Measurements from ENCODE around the gene LRRC8A. TPM values are rescaled to one million over a fixed set of nuclear protein-coding genes. Genes with fewer than 3 reads are reported as not detected.

Gene LRRC8A
- total and polyA plus RNA-seq, 2 experiments from 2014 or later, result 37.3 to 80.5 TPM

DNA sequence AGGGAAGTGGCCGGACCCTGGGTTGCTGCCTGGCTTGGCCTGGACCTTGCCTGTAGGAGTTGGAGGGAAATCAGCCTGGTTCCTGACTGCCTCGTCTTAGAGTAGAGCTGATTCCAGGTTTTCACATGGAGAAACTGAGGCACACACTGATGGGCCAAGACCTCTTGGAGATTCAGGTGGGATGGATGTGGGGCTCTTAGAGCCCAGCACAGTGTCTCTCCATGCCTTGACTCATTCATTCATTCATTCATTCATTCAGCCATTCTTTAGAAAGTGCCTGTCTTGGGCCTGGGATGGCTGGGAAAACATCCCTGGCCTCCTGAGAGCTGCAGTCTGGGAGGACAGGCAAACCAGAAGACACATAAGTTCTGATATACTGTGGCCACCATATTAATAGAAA, 2.2 kb downstream of the LRRC8A start:
- Histone ChIP-seq H3K27me3 (ENCODE audit: insufficient read depth) (no peaks in the 10 kb centered on the region), H4K20me1 (replicated peaks; ENCODE audit: insufficient read depth) (peaks cover 12% of the 10 kb centered on the region), H3K79me2 (replicated peaks; ENCODE audit: insufficient read depth) (peaks cover 91% of the 10 kb centered on the region), H3K4me2 (peak overlapping the region; percentile 100; the same call in 1 of the 2 replicates), H3K9me2 (ENCODE audit: insufficient read depth) (no peaks in the 10 kb centered on the region), H3F3A (replicated peaks; ENCODE audit: low read depth) (peaks cover 45% of the 10 kb centered on the region), H2AFZ (no peak overlapping the region), H3K4me3 (no peak overlapping the region), H3K36me3 (ENCODE audit: insufficient read depth) (no peaks in the 10 kb centered on the region; the same call in 1 of the 2 replicates), H3K4me1 (ENCODE audit: insufficient read depth) (peaks cover 23% of the 10 kb centered on the region), H3K27ac (ENCODE audit: low read depth) (no peak overlapping the region; the same call in 1 of the 2 replicates)
- Mint-ChIP-seq H3K27me3 (ENCODE audit: insufficient read depth, low read depth, poor library complexity) (peaks cover 30% of the 10 kb centered on the region), H3K4me3 (peak overlapping the region; percentile 98), H3K4me1 (peaks cover 66% of the 10 kb centered on the region), H3K36me3 (ENCODE audit: low read depth) (peaks cover 55% of the 10 kb centered on the region), H3K27ac (no peak overlapping the region), H3K9me3 (no peaks in the 10 kb centered on the region)
- ATAC-seq (no peak), DNase-seq (ENCODE audit: low spot score) (no peak)
- TF ChIP-seq ZNF114 (CRISPR knock-in tag; IDR thresholded peaks at IDR 0.05), result no peak
- no peak for TF ChIP-seq EZH2 (IDR thresholded peaks at IDR 0.05; ENCODE audit: low read depth, unreplicated experiment)
- no peak for TF ChIP-seq EZH2phosphoT487 (IDR thresholded peaks at IDR 0.05; ENCODE audit: unreplicated experiment)
- TF ChIP-seq, protein P1, sequence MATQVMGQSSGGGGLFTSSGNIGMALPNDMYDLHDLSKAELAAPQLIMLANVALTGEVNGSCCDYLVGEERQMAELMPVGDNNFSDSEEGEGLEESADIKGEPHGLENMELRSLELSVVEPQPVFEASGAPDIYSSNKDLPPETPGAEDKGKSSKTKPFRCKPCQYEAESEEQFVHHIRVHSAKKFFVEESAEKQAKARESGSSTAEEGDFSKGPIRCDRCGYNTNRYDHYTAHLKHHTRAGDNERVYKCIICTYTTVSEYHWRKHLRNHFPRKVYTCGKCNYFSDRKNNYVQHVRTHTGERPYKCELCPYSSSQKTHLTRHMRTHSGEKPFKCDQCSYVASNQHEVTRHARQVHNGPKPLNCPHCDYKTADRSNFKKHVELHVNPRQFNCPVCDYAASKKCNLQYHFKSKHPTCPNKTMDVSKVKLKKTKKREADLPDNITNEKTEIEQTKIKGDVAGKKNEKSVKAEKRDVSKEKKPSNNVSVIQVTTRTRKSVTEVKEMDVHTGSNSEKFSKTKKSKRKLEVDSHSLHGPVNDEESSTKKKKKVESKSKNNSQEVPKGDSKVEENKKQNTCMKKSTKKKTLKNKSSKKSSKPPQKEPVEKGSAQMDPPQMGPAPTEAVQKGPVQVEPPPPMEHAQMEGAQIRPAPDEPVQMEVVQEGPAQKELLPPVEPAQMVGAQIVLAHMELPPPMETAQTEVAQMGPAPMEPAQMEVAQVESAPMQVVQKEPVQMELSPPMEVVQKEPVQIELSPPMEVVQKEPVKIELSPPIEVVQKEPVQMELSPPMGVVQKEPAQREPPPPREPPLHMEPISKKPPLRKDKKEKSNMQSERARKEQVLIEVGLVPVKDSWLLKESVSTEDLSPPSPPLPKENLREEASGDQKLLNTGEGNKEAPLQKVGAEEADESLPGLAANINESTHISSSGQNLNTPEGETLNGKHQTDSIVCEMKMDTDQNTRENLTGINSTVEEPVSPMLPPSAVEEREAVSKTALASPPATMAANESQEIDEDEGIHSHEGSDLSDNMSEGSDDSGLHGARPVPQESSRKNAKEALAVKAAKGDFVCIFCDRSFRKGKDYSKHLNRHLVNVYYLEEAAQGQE (IDR thresholded peaks at IDR 0.05; ENCODE audit: unreplicated experiment), result no peak
- no peak for TF ChIP-seq NANOG (IDR thresholded peaks at IDR 0.05; ENCODE audit: borderline replicate concordance)
- TF ChIP-seq, protein P2, sequence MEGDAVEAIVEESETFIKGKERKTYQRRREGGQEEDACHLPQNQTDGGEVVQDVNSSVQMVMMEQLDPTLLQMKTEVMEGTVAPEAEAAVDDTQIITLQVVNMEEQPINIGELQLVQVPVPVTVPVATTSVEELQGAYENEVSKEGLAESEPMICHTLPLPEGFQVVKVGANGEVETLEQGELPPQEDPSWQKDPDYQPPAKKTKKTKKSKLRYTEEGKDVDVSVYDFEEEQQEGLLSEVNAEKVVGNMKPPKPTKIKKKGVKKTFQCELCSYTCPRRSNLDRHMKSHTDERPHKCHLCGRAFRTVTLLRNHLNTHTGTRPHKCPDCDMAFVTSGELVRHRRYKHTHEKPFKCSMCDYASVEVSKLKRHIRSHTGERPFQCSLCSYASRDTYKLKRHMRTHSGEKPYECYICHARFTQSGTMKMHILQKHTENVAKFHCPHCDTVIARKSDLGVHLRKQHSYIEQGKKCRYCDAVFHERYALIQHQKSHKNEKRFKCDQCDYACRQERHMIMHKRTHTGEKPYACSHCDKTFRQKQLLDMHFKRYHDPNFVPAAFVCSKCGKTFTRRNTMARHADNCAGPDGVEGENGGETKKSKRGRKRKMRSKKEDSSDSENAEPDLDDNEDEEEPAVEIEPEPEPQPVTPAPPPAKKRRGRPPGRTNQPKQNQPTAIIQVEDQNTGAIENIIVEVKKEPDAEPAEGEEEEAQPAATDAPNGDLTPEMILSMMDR (conservative IDR thresholded peaks at IDR 0.05; ENCODE audit: low read depth in 2 of 2), result no peak
- no peak for TF ChIP-seq STAT1 (IDR thresholded peaks at IDR 0.05; ENCODE audit: unreplicated experiment)
- TF ChIP-seq ZNF331 (CRISPR knock-in tag; IDR thresholded peaks at IDR 0.05; ENCODE audit: low read depth), result no peak
- no peak for TF ChIP-seq CREB1 (CRISPR knock-in tag; IDR thresholded peaks at IDR 0.05; ENCODE audit: low read depth)
- no peak for TF ChIP-seq POLR2AphosphoS5 (IDR thresholded peaks at IDR 0.05; ENCODE audit: low read depth)

DNA sequence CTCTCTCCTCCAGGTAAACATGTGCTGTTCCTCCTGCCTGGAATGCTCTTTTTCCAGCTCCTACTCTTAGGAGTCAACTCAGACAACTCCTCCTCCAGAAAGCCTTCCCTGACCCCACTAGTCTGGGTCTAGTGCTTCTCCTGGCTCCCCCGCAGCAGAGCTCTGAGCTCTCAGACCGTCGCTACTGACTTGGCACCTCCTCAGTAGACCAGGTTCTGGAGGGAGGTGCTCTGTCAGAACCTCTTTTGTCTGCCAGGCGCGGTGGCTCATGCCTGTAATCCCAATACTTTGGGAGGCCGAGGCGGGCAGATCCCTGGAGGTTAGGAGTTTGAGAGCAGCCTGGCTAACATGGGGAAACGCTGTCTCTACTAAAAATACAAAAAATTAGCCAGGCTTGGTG, 3.4 kb downstream of the LRRC8A start:
- peaks cover 12% of the 10 kb centered on the region for H4K20me1 ChIP-seq (replicated peaks; ENCODE audit: insufficient read depth)
- H3F3A ChIP-seq (replicated peaks; ENCODE audit: low read depth), result peaks cover 36% of the 10 kb centered on the region
- H3K4me1 ChIP-seq (ENCODE audit: insufficient read depth), result peaks cover 23% of the 10 kb centered on the region
- peaks cover 64% of the 10 kb centered on the region for H3K4me1 Mint-ChIP-seq
- no peak for ATAC-seq
- H3K4me3 Mint-ChIP-seq, result peak overlapping the region; percentile 37; the same call in 1 of the 3 replicates
- H3K27me3 ChIP-seq (ENCODE audit: insufficient read depth), result no peaks in the 10 kb centered on the region
- peak overlapping the region; percentile 63; the same call in 1 of the 2 replicates for H3K27ac ChIP-seq (ENCODE audit: low read depth)
- H3K4me2 ChIP-seq, result no peak overlapping the region
- H2AFZ ChIP-seq, result no peak overlapping the region
- peaks cover 30% of the 10 kb centered on the region for H3K27me3 Mint-ChIP-seq (ENCODE audit: insufficient read depth, low read depth, poor library complexity)
- no peaks in the 10 kb centered on the region; the same call in 1 of the 2 replicates for H3K36me3 ChIP-seq (ENCODE audit: insufficient read depth)
- no peaks in the 10 kb centered on the region for H3K9me3 Mint-ChIP-seq
- H3K9me2 ChIP-seq (ENCODE audit: insufficient read depth), result no peaks in the 10 kb centered on the region
- H3K4me3 ChIP-seq, result no peak overlapping the region
- H3K36me3 Mint-ChIP-seq (ENCODE audit: low read depth), result peaks cover 62% of the 10 kb centered on the region
- DNase-seq (ENCODE audit: low spot score), result no peak
- peaks cover 94% of the 10 kb centered on the region for H3K79me2 ChIP-seq (replicated peaks; ENCODE audit: insufficient read depth)
- H3K27ac Mint-ChIP-seq, result peak overlapping the region; percentile 93
- TF ChIP-seq EZH2 (IDR thresholded peaks at IDR 0.05; ENCODE audit: low read depth, unreplicated experiment) (no peak), JUNB (IDR thresholded peaks at IDR 0.05; ENCODE audit: unreplicated experiment) (no peak)
- TF ChIP-seq, protein P2 (conservative IDR thresholded peaks at IDR 0.05; ENCODE audit: low read depth in 2 of 2), result no peak
- TF ChIP-seq, protein P3, sequence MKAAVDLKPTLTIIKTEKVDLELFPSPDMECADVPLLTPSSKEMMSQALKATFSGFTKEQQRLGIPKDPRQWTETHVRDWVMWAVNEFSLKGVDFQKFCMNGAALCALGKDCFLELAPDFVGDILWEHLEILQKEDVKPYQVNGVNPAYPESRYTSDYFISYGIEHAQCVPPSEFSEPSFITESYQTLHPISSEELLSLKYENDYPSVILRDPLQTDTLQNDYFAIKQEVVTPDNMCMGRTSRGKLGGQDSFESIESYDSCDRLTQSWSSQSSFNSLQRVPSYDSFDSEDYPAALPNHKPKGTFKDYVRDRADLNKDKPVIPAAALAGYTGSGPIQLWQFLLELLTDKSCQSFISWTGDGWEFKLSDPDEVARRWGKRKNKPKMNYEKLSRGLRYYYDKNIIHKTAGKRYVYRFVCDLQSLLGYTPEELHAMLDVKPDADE (IDR thresholded peaks at IDR 0.05), result no peak
